Retina (tissue), 1 donor: ENCODE data around the gene SPDYE17.
"Not testable (repeated sequence)": the region's sequence is repeated elsewhere in the genome, so short reads cannot be mapped to it uniquely, and the experiment has no call there.

Source experiments
- DNase-seq: peaks from one replicate; pipeline ENCODE4 v3.0.0-alpha.2; 2016

SPDYE17 gene

GRCh38 chr7:77032261-77032660, at the start of gene SPDYE17:
Gene SPDYE17 (minus strand): TSS chr7:77032361. CDS start chr7:77030570, 1,791 bp downstream.
- DNase-seq, result not testable (repeated sequence)

- DNase-seq, result not testable (repeated sequence)
These were observed 48.1 kb upstream of the SPDYE17 start for GRCh38 chr7:77080236-77080635.

- not testable (repeated sequence) for DNase-seq
These were observed 47.5 kb upstream of the SPDYE17 start for GRCh38 chr7:77079624-77080023.

GRCh38 chr7:77079112-77079511, 47.0 kb upstream of the SPDYE17 start:
- not testable (repeated sequence) for DNase-seq

GRCh38 chr7:77077060-77077459, 44.9 kb upstream of the SPDYE17 start:
- not testable (repeated sequence) for DNase-seq

GRCh38 chr7:77074786-77075396, 42.7 kb upstream of the SPDYE17 start:
- not testable (repeated sequence) for DNase-seq

GRCh38 chr7:77071108-77071507, 38.9 kb upstream of the SPDYE17 start:
- DNase-seq, result not testable (repeated sequence)

- DNase-seq, result not testable (repeated sequence)
These were observed 33.7 kb upstream of the SPDYE17 start for GRCh38 chr7:77065869-77066268.

GRCh38 chr7:77063732-77064131, 31.6 kb upstream of the SPDYE17 start:
- DNase-seq, result not testable (repeated sequence)

GRCh38 chr7:77062557-77062956, 30.4 kb upstream of the SPDYE17 start, which contains the start of gene SPDYE18:
Gene SPDYE18 (minus strand): TSS chr7:77062558. CDS start chr7:77060512, 2,046 bp downstream.
- not testable (repeated sequence) for DNase-seq

- not testable (repeated sequence) for DNase-seq
These were observed 5.8 kb downstream of the SPDYE17 start for GRCh38 chr7:77026349-77026748.

- peak; percentile 28 for DNase-seq
These were observed 22.0 kb downstream of the SPDYE17 start for GRCh38 chr7:77010074-77010680.

- not testable (repeated sequence) for DNase-seq
These were observed 24.2 kb downstream of the SPDYE17 start for GRCh38 chr7:77008000-77008399.

- not testable (repeated sequence) for DNase-seq
These were observed 25.7 kb downstream of the SPDYE17 start for GRCh38 chr7:77006127-77007110.

- DNase-seq, result not testable (repeated sequence)
These were observed 26.6 kb downstream of the SPDYE17 start for GRCh38 chr7:77005461-77006057.

- not testable (repeated sequence) for DNase-seq
These were observed 28.0 kb downstream of the SPDYE17 start for GRCh38 chr7:77004151-77004550.

GRCh38 chr7:77003241-77003640, 28.9 kb downstream of the SPDYE17 start:
- DNase-seq, result not testable (repeated sequence)

GRCh38 chr7:77002678-77003233, 29.4 kb downstream of the SPDYE17 start:
- DNase-seq, result not testable (repeated sequence)

- DNase-seq, result not testable (repeated sequence)
These were observed 30.1 kb downstream of the SPDYE17 start for GRCh38 chr7:77002104-77002503.

GRCh38 chr7:76999474-77000107, 32.6 kb downstream of the SPDYE17 start:
- DNase-seq, result not testable (repeated sequence)

- not testable (repeated sequence) for DNase-seq
These were observed 33.3 kb downstream of the SPDYE17 start for GRCh38 chr7:76998764-76999450.
